ENCODE data around the gene ANKRD49.

DNA sequence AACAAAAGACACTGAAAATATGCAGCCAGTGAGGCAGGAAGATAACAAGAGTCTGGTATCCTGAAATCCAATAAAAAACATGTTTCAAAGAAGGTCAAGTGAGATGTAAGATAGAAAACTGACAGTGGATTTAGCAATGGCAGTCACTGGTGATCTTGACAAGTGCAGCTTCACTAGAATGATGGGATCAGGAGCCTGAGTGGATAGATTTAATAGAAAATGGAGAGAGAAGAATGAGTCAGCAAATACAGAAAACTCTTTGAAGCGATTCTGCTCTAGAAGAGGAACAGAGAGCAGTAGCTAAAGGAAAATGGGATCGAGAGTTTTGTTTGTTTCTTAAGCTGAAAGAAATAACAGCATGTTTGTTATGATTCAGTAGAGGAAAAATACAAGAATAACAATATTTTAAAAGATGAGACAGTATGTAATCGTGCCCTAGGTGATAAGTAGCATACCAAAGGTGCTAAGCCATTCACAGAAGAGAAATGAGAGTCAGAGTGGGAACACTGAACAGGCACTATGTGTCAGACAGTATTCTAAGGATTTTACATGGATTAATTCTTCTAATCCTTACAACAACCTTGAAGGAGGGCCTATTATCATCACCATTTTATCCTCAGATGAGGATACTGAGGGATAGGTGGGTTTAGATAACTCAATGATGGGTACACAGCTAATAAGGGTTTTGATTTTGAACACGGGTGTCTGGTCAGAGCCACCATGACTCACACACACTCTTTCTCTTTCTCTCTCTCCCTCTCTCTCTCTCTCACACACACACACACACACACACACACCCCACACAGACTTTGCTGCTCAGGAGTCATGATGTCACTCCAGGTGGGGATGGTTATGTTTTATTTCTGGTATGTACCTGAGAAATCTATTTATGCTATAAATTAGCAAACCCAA, 36.4 kb upstream of the ANKRD49 start:
- TF ChIP-seq CTCF (conservative IDR thresholded peaks at IDR 0.05; ENCODE audit: low read depth, low read length): no peak
- TF ChIP-seq POLR2A (IDR thresholded peaks at IDR 0.05; ENCODE audit: low read depth, low read length): no peak
- no peak for TF ChIP-seq CEBPB (IDR thresholded peaks at IDR 0.05; ENCODE audit: low read depth, low read length)
- TF ChIP-seq MAFK (IDR thresholded peaks at IDR 0.05; ENCODE audit: low read depth, low read length): peak; percentile 30; the same call in 1 of the 2 replicates
- TF ChIP-seq RFX5 (IDR thresholded peaks at IDR 0.05; ENCODE audit: low read depth, low read length): no peak
- TF ChIP-seq SMC3 (IDR thresholded peaks at IDR 0.05; ENCODE audit: low read depth, low read length): no peak
- TF ChIP-seq NFE2L2 (IDR thresholded peaks at IDR 0.05; ENCODE audit: low read depth, low read length): peak; percentile 72
- TF ChIP-seq RAD21 (IDR thresholded peaks at IDR 0.05; ENCODE audit: low read length): no peak
- no peak for TF ChIP-seq MXI1 (IDR thresholded peaks at IDR 0.05; ENCODE audit: borderline replicate concordance, low read depth, low read length)

Data from IMR-90 (cell line).